IPS-20b (cell line): ENCODE measurements around the gene CYP27C1.

Experiments
- H3K27ac ChIP-seq: one replicate; pipeline ENCODE4 v1.5.1; 2013; ENCODE audit warnings: low read length
- H3K27me3 ChIP-seq: 2 replicates; pipeline ENCODE4 v1.6.1; 2013; ENCODE audit warnings: mild to moderate bottlenecking, low read length, inconsistent platforms; ENCODE audit not compliant: insufficient read depth
- H3K36me3 ChIP-seq: 2 replicates; pipeline ENCODE4 v1.6.1; 2013; ENCODE audit warnings: low read depth, mild to moderate bottlenecking, inconsistent platforms, low read length, moderate library complexity; ENCODE audit not compliant: insufficient read depth
- H3K4me1 ChIP-seq: 2 replicates; pipeline ENCODE4 v1.6.1; 2013; ENCODE audit warnings: mild to moderate bottlenecking, control low read depth, inconsistent platforms, low read length, moderate library complexity; ENCODE audit not compliant: insufficient read depth
- H3K4me3 ChIP-seq: 2 replicates; pipeline ENCODE4 v1.5.1; 2013; ENCODE audit warnings: mild to moderate bottlenecking, low read length, inconsistent platforms
- H3K9ac ChIP-seq: 2 replicates; pipeline ENCODE4 v1.6.1; 2013; ENCODE audit warnings: low read depth, mild to moderate bottlenecking, inconsistent platforms, low read length, moderate library complexity
- H3K9me3 ChIP-seq: 2 replicates; pipeline ENCODE4 v1.6.1; 2013; ENCODE audit warnings: mild to moderate bottlenecking, low read depth, low read length, inconsistent platforms; ENCODE audit not compliant: insufficient read depth

Gene CYP27C1

GRCh38 chr2:127175041-127175721 lies 44.9 kb downstream of the CYP27C1 start:
- H3K27ac ChIP-seq: no peak overlapping the region
- no peak overlapping the region for H3K4me3 ChIP-seq
- H3K9me3 ChIP-seq: 0 out of 2 replicates have a peak, but pooled peaks cover 4% of the 10 kb centered on the region
- peaks cover 5% of the 10 kb centered on the region; the same call in 1 of the 2 replicates for H3K27me3 ChIP-seq
- H3K9ac ChIP-seq: no peak overlapping the region
- H3K36me3 ChIP-seq: no peaks in the 10 kb centered on the region
- H3K4me1 ChIP-seq: no peaks in the 10 kb centered on the region

- Histone ChIP-seq H3K9ac (no peak overlapping the region), H3K4me1 (no peaks in the 10 kb centered on the region), H3K4me3 (no peak overlapping the region), H3K9me3 (0 out of 2 replicates have a peak, but pooled peaks cover 4% of the 10 kb centered on the region), H3K36me3 (no peaks in the 10 kb centered on the region), H3K27ac (no peak overlapping the region), H3K27me3 (peaks cover 5% of the 10 kb centered on the region; the same call in 1 of the 2 replicates)
Measured at GRCh38 chr2:127174640-127175039, 45.5 kb downstream of the CYP27C1 start.

- Histone ChIP-seq H3K27ac (no peak overlapping the region), H3K9ac (no peak overlapping the region), H3K4me3 (no peak overlapping the region), H3K9me3 (0 out of 2 replicates have a peak, but pooled peaks cover 2% of the 10 kb centered on the region), H3K27me3 (peaks cover 5% of the 10 kb centered on the region; the same call in 1 of the 2 replicates), H3K36me3 (no peaks in the 10 kb centered on the region), H3K4me1 (no peaks in the 10 kb centered on the region)
Measured at GRCh38 chr2:127174136-127174535, 46.0 kb downstream of the CYP27C1 start.

- no peaks in the 10 kb centered on the region for H3K4me1 ChIP-seq
- no peaks in the 10 kb centered on the region for H3K9me3 ChIP-seq
- H3K4me3 ChIP-seq: no peak overlapping the region
- peaks cover 5% of the 10 kb centered on the region; the same call in 1 of the 2 replicates for H3K27me3 ChIP-seq
- H3K36me3 ChIP-seq: no peaks in the 10 kb centered on the region
- H3K9ac ChIP-seq: no peak overlapping the region
- no peak overlapping the region for H3K27ac ChIP-seq
Measured at GRCh38 chr2:127173057-127173456, 47.0 kb downstream of the CYP27C1 start.

GRCh38 chr2:127172306-127172705 lies 47.8 kb downstream of the CYP27C1 start:
- Histone ChIP-seq H3K4me1 (no peaks in the 10 kb centered on the region), H3K9ac (no peak overlapping the region), H3K36me3 (no peaks in the 10 kb centered on the region), H3K27ac (no peak overlapping the region), H3K4me3 (no peak overlapping the region), H3K27me3 (peaks cover 5% of the 10 kb centered on the region; the same call in 1 of the 2 replicates), H3K9me3 (no peaks in the 10 kb centered on the region)

GRCh38 chr2:127170452-127171197 lies 49.5 kb downstream of the CYP27C1 start:
- H3K36me3 ChIP-seq: no peaks in the 10 kb centered on the region
- peaks cover 5% of the 10 kb centered on the region; the same call in 1 of the 2 replicates for H3K27me3 ChIP-seq
- H3K9ac ChIP-seq: no peak overlapping the region
- no peak overlapping the region for H3K27ac ChIP-seq
- no peak overlapping the region for H3K4me3 ChIP-seq
- no peaks in the 10 kb centered on the region for H3K9me3 ChIP-seq
- no peaks in the 10 kb centered on the region for H3K4me1 ChIP-seq

GRCh38 chr2:127170021-127170420 lies 50.1 kb downstream of the CYP27C1 start:
- Histone ChIP-seq H3K9me3 (no peaks in the 10 kb centered on the region), H3K9ac (no peak overlapping the region), H3K27me3 (no peaks in the 10 kb centered on the region), H3K27ac (no peak overlapping the region), H3K4me3 (no peak overlapping the region), H3K4me1 (no peaks in the 10 kb centered on the region), H3K36me3 (no peaks in the 10 kb centered on the region)

- Histone ChIP-seq H3K4me3 (no peak overlapping the region), H3K9ac (no peak overlapping the region), H3K27me3 (no peaks in the 10 kb centered on the region), H3K27ac (no peak overlapping the region), H3K36me3 (no peaks in the 10 kb centered on the region), H3K4me1 (no peaks in the 10 kb centered on the region), H3K9me3 (no peaks in the 10 kb centered on the region)
Measured at GRCh38 chr2:127169066-127169660, 50.9 kb downstream of the CYP27C1 start.

GRCh38 chr2:127166231-127166860 lies 53.8 kb downstream of the CYP27C1 start:
- no peak overlapping the region for H3K27ac ChIP-seq
- H3K4me3 ChIP-seq: no peak overlapping the region
- H3K4me1 ChIP-seq: no peaks in the 10 kb centered on the region

GRCh38 chr2:127165539-127165935 lies 54.6 kb downstream of the CYP27C1 start:
- no peaks in the 10 kb centered on the region for H3K9me3 ChIP-seq
- H3K4me3 ChIP-seq: no peak overlapping the region
- no peaks in the 10 kb centered on the region for H3K36me3 ChIP-seq
- H3K9ac ChIP-seq: no peak overlapping the region
- no peaks in the 10 kb centered on the region for H3K27me3 ChIP-seq
- no peak overlapping the region for H3K27ac ChIP-seq
- no peaks in the 10 kb centered on the region for H3K4me1 ChIP-seq

More at GRCh38 chr2:127166231-127166860, 53.8 kb downstream of the CYP27C1 start:
- Histone ChIP-seq H3K9ac (no peak overlapping the region), H3K9me3 (no peaks in the 10 kb centered on the region), H3K36me3 (no peaks in the 10 kb centered on the region), H3K27me3 (no peaks in the 10 kb centered on the region)

- H3K4me1 ChIP-seq: no peaks in the 10 kb centered on the region
- H3K36me3 ChIP-seq: no peaks in the 10 kb centered on the region
- no peaks in the 10 kb centered on the region for H3K27me3 ChIP-seq
- no peak overlapping the region for H3K27ac ChIP-seq
- no peaks in the 10 kb centered on the region for H3K9me3 ChIP-seq
- H3K9ac ChIP-seq: no peak overlapping the region
- H3K4me3 ChIP-seq: no peak overlapping the region
Measured at GRCh38 chr2:127164761-127165538, 55.1 kb downstream of the CYP27C1 start.
